Measurements from ENCODE around the gene CPT1C.

Gene CPT1C

GRCh38 chr19:49718991-49719390, 28.1 kb downstream of the CPT1C start:
- no peak for TF ChIP-seq SIN3A (IDR thresholded peaks at IDR 0.05; ENCODE audit: borderline replicate concordance, insufficient read depth, low read length)
- no peak for TF ChIP-seq POLR2AphosphoS5 (IDR thresholded peaks at IDR 0.05; ENCODE audit: low read depth, low read length)
- no peak for TF ChIP-seq TAF1 (IDR thresholded peaks at IDR 0.05; ENCODE audit: borderline replicate concordance, insufficient read depth, low read length)
- TF ChIP-seq FOXP2 (optimal IDR thresholded peaks at IDR 0.05; ENCODE audit: borderline replicate concordance, extremely low read depth, extremely low read length, insufficient read depth), result no peak
- TF ChIP-seq REST (IDR thresholded peaks at IDR 0.05; ENCODE audit: insufficient read depth in 1 of 2, low read depth in 2 of 2, low read length in 2 of 2), result no peak

- TF ChIP-seq REST (IDR thresholded peaks at IDR 0.05; ENCODE audit: insufficient read depth in 1 of 2, low read depth in 2 of 2, low read length in 2 of 2) (no peak), SIN3A (IDR thresholded peaks at IDR 0.05; ENCODE audit: borderline replicate concordance, insufficient read depth, low read length) (no peak), FOXP2 (optimal IDR thresholded peaks at IDR 0.05; ENCODE audit: borderline replicate concordance, extremely low read depth, extremely low read length, insufficient read depth) (no peak), TAF1 (IDR thresholded peaks at IDR 0.05; ENCODE audit: borderline replicate concordance, insufficient read depth, low read length) (no peak), POLR2AphosphoS5 (IDR thresholded peaks at IDR 0.05; ENCODE audit: low read depth, low read length) (no peak)
These were observed 36.5 kb downstream of the CPT1C start for GRCh38 chr19:49727217-49728030.

- no peak for TF ChIP-seq POLR2AphosphoS5 (IDR thresholded peaks at IDR 0.05; ENCODE audit: low read depth, low read length)
- no peak for TF ChIP-seq REST (IDR thresholded peaks at IDR 0.05; ENCODE audit: insufficient read depth in 1 of 2, low read depth in 2 of 2, low read length in 2 of 2)
- no peak for TF ChIP-seq TAF1 (IDR thresholded peaks at IDR 0.05; ENCODE audit: borderline replicate concordance, insufficient read depth, low read length)
- TF ChIP-seq SIN3A (IDR thresholded peaks at IDR 0.05; ENCODE audit: borderline replicate concordance, insufficient read depth, low read length), result no peak
- TF ChIP-seq FOXP2 (optimal IDR thresholded peaks at IDR 0.05; ENCODE audit: borderline replicate concordance, extremely low read depth, extremely low read length, insufficient read depth), result no peak
These were observed 39.2 kb downstream of the CPT1C start for GRCh38 chr19:49730166-49730565.

- TF ChIP-seq FOXP2 (optimal IDR thresholded peaks at IDR 0.05; ENCODE audit: borderline replicate concordance, extremely low read depth, extremely low read length, insufficient read depth), result no peak
- no peak for TF ChIP-seq TAF1 (IDR thresholded peaks at IDR 0.05; ENCODE audit: borderline replicate concordance, insufficient read depth, low read length)
- no peak for TF ChIP-seq POLR2AphosphoS5 (IDR thresholded peaks at IDR 0.05; ENCODE audit: low read depth, low read length)
- no peak for TF ChIP-seq SIN3A (IDR thresholded peaks at IDR 0.05; ENCODE audit: borderline replicate concordance, insufficient read depth, low read length)
- TF ChIP-seq REST (IDR thresholded peaks at IDR 0.05; ENCODE audit: insufficient read depth in 1 of 2, low read depth in 2 of 2, low read length in 2 of 2), result no peak
These were observed 47.4 kb downstream of the CPT1C start for GRCh38 chr19:49738268-49738667.
